Kidney (tissue), 14 donors: ENCODE measurements around the gene RRP1B. TPM values are rescaled to one million over a fixed set of nuclear protein-coding genes. Genes with fewer than 3 reads are reported as not detected.

Experiments used
- DNase-seq, 5 donors: peaks; one replicate each; pipeline ENCODE4 v3.0.0-alpha.2; 2013 to 2020
- FAIRE-seq: peaks from 2 replicates; lab custom pipeline; 2012; peaks lifted over from hg19 to GRCh38; lab: Jason Lieb, UNC
- H3K27ac ChIP-seq, 2 donors: one replicate each; pipeline ENCODE4 v1.7.0; 2013; ENCODE audit warnings: low read depth in 2 of 2, low read length in 2 of 2, inconsistent platforms in 1 of 2
- H3K27me3 ChIP-seq: one replicate; pipeline ENCODE4 v1.7.1; 2013; ENCODE audit warnings: low read length, inconsistent platforms; ENCODE audit not compliant: control insufficient read depth, insufficient read depth
- H3K36me3 ChIP-seq, 3 donors: one replicate each; pipeline versions ENCODE4 v1.7.0 to v1.7.1; 2013; ENCODE audit warnings: low read length in 3 of 3, control low read depth in 1 of 3, inconsistent platforms in 1 of 3; ENCODE audit not compliant: insufficient read depth in 3 of 3, control insufficient read depth in 2 of 3
- H3K4me1 ChIP-seq, 3 donors: one replicate each; pipeline versions ENCODE4 v1.7.0 to v1.7.1; 2013; ENCODE audit warnings: low read length in 3 of 3, inconsistent platforms in 1 of 3, low read depth in 1 of 3; ENCODE audit not compliant: control insufficient read depth in 2 of 3, insufficient read depth in 2 of 3
- H3K4me3 ChIP-seq, 3 donors: one replicate each; pipeline versions ENCODE4 v1.7.0 to v1.8.1; 2013; ENCODE audit warnings: low read length in 3 of 3, control low read depth in 1 of 3, inconsistent platforms in 1 of 3
- H3K9ac ChIP-seq, 3 donors: one replicate each; pipeline versions ENCODE4 v1.7.0 to v1.7.1; 2013; ENCODE audit warnings: low read length in 3 of 3, control low read depth in 1 of 3, inconsistent platforms in 1 of 3
- H3K9me3 ChIP-seq, 3 donors: one replicate each; pipeline versions ENCODE4 v1.7.0 to v1.7.1; 2013; ENCODE audit warnings: low read length in 3 of 3, control low read depth in 1 of 3, inconsistent platforms in 1 of 3; ENCODE audit not compliant: control insufficient read depth in 2 of 3, insufficient read depth in 1 of 3
- intact Hi-C: fragments of 100-400 bp; cut with DNase I; formaldehyde crosslinking; loops from one replicate; pipeline ENCODE4 v1.11.1; 2022
- polyA plus RNA-seq: library from polyadenylated mRNA; stranded (reverse); fragments of 350-450 nt; fragmentation: Illumina TruSeq; extraction: RNeasy Lipid Tissue Mini Kit (QIAGEN cat#74804); gene quantifications from one replicate; pipeline ENCODE4 v1.2.3, GENCODE V29; 2014; ENCODE audit warnings: low read depth, low replicate concordance; ENCODE audit not compliant: insufficient read depth
- total RNA-seq: library from RNA; stranded (reverse); fragmentation: NEBNext Ultra II Directional; extraction: Animal tissue kit (Norgen Biotek cat#: 25700); gene quantifications from one replicate; pipeline ENCODE4 v1.2.1, GENCODE V29; 2021
- TF ChIP-seq, protein P1 (sequence below): IDR thresholded peaks from 3 replicates; pipeline ENCODE4 v1.5.1; 2012; ENCODE audit warnings: mild to moderate bottlenecking, moderate library complexity, borderline replicate concordance; ENCODE audit not compliant: insufficient read depth; ENCODE audit errors: extremely low read depth
- donor health status: control.
- donor health status: control.
- donor health status: control.
- donor health status: control.
- donor health status: control.
- donor health status: DM: yes; HTN: yes; CAD: no.
- donor health status: Normal renal cell carcinoma (clear cell type).

Gene RRP1B
- total and polyA plus RNA-seq, 2 donors from 2014 or later = 5.0 to 17.8 TPM

GRCh38 chr21:43693981-43694380, 34.6 kb downstream of the RRP1B start:
- DNase-seq (peak in 1 of 5 donors; percentile 42), FAIRE-seq (no peak)
- H3K36me3 ChIP-seq = peaks cover 0 to 29% (median 13%) of the 10 kb centered on the region in 3 donors
- intact Hi-C loops = no loop called here
- no peaks in the 10 kb centered on the region for H3K4me1 ChIP-seq
- no peak overlapping the region for H3K4me3 ChIP-seq
- H3K9me3 ChIP-seq = no peaks in the 10 kb centered on the region
- TF ChIP-seq, protein P1, sequence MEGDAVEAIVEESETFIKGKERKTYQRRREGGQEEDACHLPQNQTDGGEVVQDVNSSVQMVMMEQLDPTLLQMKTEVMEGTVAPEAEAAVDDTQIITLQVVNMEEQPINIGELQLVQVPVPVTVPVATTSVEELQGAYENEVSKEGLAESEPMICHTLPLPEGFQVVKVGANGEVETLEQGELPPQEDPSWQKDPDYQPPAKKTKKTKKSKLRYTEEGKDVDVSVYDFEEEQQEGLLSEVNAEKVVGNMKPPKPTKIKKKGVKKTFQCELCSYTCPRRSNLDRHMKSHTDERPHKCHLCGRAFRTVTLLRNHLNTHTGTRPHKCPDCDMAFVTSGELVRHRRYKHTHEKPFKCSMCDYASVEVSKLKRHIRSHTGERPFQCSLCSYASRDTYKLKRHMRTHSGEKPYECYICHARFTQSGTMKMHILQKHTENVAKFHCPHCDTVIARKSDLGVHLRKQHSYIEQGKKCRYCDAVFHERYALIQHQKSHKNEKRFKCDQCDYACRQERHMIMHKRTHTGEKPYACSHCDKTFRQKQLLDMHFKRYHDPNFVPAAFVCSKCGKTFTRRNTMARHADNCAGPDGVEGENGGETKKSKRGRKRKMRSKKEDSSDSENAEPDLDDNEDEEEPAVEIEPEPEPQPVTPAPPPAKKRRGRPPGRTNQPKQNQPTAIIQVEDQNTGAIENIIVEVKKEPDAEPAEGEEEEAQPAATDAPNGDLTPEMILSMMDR = no peak
- H3K9ac ChIP-seq = no peak overlapping the region
- no peak overlapping the region for H3K27ac ChIP-seq
- H3K27me3 ChIP-seq = no peaks in the 10 kb centered on the region

DNA sequence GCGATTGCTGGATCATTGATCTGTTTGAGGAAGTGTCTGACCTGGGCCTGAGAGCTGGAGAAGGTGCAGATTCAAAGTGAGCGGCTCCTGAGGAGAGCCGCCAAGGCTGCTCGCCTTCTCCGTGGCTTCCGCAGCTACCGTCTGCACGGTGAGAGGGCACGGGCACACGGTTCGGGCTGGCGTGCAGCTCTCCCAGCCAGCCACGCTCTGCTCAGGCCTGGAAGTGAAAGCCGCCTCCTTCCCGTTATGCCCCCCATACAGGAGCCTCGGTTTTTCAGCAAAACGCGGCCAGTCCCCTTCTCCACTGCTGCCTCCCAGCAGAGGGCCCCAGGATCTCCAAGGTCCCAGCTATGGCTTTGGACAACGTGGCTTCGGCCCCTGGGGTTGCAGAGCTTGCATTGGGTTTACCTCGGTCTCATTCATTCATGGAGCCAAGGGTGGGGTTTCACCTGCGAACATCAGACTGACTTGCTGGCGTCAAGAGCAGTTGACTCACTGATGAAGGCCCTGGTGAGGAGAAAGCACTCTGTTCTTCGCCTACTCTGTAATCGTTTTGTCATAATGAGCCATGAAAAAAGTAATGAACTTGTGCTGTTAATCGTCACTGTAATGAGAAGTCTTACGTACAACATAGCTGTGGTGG, 35.2 kb downstream of the RRP1B start:
- Histone ChIP-seq H3K36me3 (peaks cover 0 to 26% (median 8%) of the 10 kb centered on the region in 3 donors), H3K4me3 (no peak overlapping the region), H3K9me3 (no peaks in the 10 kb centered on the region), H3K4me1 (no peaks in the 10 kb centered on the region), H3K27me3 (no peaks in the 10 kb centered on the region), H3K9ac (no peak overlapping the region), H3K27ac (no peak overlapping the region)
- FAIRE-seq (no peak), DNase-seq (peak in 1 of 5 donors; percentile 46)
- TF ChIP-seq, protein P1 = no peak
- intact Hi-C loops = no loop called here

GRCh38 chr21:43696214-43696613, 36.9 kb downstream of the RRP1B start:
- Histone ChIP-seq H3K4me3 (no peak overlapping the region), H3K27me3 (no peaks in the 10 kb centered on the region), H3K9me3 (no peaks in the 10 kb centered on the region), H3K4me1 (no peaks in the 10 kb centered on the region), H3K36me3 (peaks cover 0 to 11% (median 0%) of the 10 kb centered on the region in 3 donors), H3K9ac (no peak overlapping the region), H3K27ac (no peak overlapping the region)
- FAIRE-seq (no peak), DNase-seq (peak in 1 of 5 donors; percentile 62)
- intact Hi-C loops = no loop called here
- TF ChIP-seq, protein P1 = no peak
